Measurements from ENCODE around the gene TRH.

GRCh38 chr3:129971351-129972052, 3.0 kb upstream of the TRH start:
- TF ChIP-seq, protein P1, sequence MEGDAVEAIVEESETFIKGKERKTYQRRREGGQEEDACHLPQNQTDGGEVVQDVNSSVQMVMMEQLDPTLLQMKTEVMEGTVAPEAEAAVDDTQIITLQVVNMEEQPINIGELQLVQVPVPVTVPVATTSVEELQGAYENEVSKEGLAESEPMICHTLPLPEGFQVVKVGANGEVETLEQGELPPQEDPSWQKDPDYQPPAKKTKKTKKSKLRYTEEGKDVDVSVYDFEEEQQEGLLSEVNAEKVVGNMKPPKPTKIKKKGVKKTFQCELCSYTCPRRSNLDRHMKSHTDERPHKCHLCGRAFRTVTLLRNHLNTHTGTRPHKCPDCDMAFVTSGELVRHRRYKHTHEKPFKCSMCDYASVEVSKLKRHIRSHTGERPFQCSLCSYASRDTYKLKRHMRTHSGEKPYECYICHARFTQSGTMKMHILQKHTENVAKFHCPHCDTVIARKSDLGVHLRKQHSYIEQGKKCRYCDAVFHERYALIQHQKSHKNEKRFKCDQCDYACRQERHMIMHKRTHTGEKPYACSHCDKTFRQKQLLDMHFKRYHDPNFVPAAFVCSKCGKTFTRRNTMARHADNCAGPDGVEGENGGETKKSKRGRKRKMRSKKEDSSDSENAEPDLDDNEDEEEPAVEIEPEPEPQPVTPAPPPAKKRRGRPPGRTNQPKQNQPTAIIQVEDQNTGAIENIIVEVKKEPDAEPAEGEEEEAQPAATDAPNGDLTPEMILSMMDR (IDR thresholded peaks at IDR 0.05), result no peak
- no peak for TF ChIP-seq POLR2AphosphoS5 (IDR thresholded peaks at IDR 0.05)
- TF ChIP-seq POLR2A (IDR thresholded peaks at IDR 0.05; ENCODE audit: low read depth), result no peak
- TF ChIP-seq EP300 (IDR thresholded peaks at IDR 0.05), result no peak

Measured in esophagus muscularis mucosa (tissue), 4 donors.